Smooth muscle cell (in vitro differentiated cells): Measurements from ENCODE around the gene NSUN3. TPM values are rescaled to one million over a fixed set of nuclear protein-coding genes. Genes with fewer than 3 reads are reported as not detected.

Experiments
- DNase-seq: peaks from one replicate; lab custom pipeline; 2025; ENCODE audit not compliant: unreplicated experiment; lab: John Stamatoyannopoulos, UW
- H2AFZ ChIP-seq: fragments of 200-600 bp; sonication (generic); 2 replicates; pipeline ENCODE4 v1.6.0; 2016; ENCODE audit warnings: antibody characterized with exemption, low read depth, mild to moderate bottlenecking
- H3F3A ChIP-seq: fragments of 200-600 bp; sonication (generic); 2 replicates; pipeline ENCODE4 v1.6.0; 2017; ENCODE audit warnings: antibody characterized with exemption, low read depth
- H3K27ac ChIP-seq: fragments of 200-600 bp; sonication (generic); 2 replicates; pipeline ENCODE4 v1.5.1; 2016; ENCODE audit warnings: low read depth, mild to moderate bottlenecking
- H3K27me3 ChIP-seq: fragments of 200-600 bp; sonication (generic); 2 replicates; pipeline ENCODE4 v1.6.1; 2016; ENCODE audit warnings: low read depth, mild to moderate bottlenecking
- H3K36me3 ChIP-seq: fragments of 200-600 bp; sonication (generic); 2 replicates; pipeline ENCODE4 v1.5.1; 2016; ENCODE audit warnings: low read depth
- H3K4me1 ChIP-seq: fragments of 200-600 bp; sonication (generic); 2 replicates; pipeline ENCODE4 v1.5.1; 2016; ENCODE audit warnings: low read depth
- H3K4me2 ChIP-seq: fragments of 200-600 bp; sonication (generic); 2 replicates; pipeline ENCODE4 v1.6.0; 2016; ENCODE audit warnings: mild to moderate bottlenecking
- H3K4me3 ChIP-seq: fragments of 200-600 bp; sonication (generic); 2 replicates; pipeline ENCODE4 v1.5.1; 2016; ENCODE audit warnings: mild to moderate bottlenecking
- H3K79me2 ChIP-seq: fragments of 200-600 bp; sonication (generic); 2 replicates; pipeline ENCODE4 v1.6.0; 2016; ENCODE audit warnings: low read depth, mild to moderate bottlenecking
- H3K9ac ChIP-seq: fragments of 200-600 bp; sonication (generic); 2 replicates; pipeline ENCODE4 v1.6.0; 2016; ENCODE audit warnings: low read depth
- H3K9me3 ChIP-seq: fragments of 200-600 bp; sonication (generic); replicated peaks from 2 replicates; pipeline ENCODE4 v1.5.1; 2016; ENCODE audit warnings: low read depth
- H4K20me1 ChIP-seq: fragments of 200-600 bp; sonication (generic); 2 replicates; pipeline ENCODE4 v1.6.0; 2016; ENCODE audit warnings: low read depth
- WGBS: methylation state at CpG from one replicate; pipeline ENCODE4 v1.1.7; 2016; ENCODE audit warnings: low lambda C conversion rate; 5-methylcytosine and 5-hydroxymethylcytosine counted together
- polyA plus RNA-seq: library from polyadenylated mRNA; unstranded; fragments of >200 nt; fragmentation: Nextera tagmentation; extraction: Ambion mirVana; gene quantifications from 2 replicates; pipeline ENCODE4 v1.2.1, GENCODE V29; 2016
- total RNA-seq: library from RNA; depleted of rRNA; stranded (reverse); fragments of >200 nt; gene quantifications from 2 replicates; pipeline ENCODE4 v1.2.3, GENCODE V29; 2014
- TF ChIP-seq, protein P1 (sequence below): fragments of 200-600 bp; sonication (generic); IDR thresholded peaks from 2 replicates; pipeline ENCODE4 v1.5.1; 2017; ENCODE audit warnings: borderline replicate concordance, mild to moderate bottlenecking, antibody characterized with exemption; ENCODE audit not compliant: insufficient read depth, poor library complexity, severe bottlenecking

Gene NSUN3
- total and polyA plus RNA-seq, 2 experiments from 2014 or later: 5.3 to 8.3 TPM

DNA sequence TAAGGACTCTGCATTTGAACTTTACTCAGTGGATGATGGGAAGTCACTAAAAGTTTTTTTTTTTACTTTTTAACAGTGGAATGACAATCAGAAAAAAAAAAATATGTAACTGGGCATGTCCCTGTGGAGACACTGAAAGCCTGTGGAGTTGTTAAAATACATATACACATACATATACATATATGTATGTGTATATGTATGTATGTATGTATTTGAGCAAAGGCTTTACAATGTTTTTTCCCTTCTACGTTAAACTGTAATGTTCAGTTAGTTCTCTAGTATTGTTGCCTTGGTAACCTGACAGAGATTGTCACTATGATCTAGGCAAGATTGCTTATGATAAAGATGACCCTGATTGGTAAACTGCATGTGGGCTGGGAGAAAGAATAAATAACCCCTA lies 30.3 kb downstream of the NSUN3 start:
- Histone ChIP-seq H3K4me1 (no peaks in the 10 kb centered on the region), H3K9ac (no peak overlapping the region), H3K9me3 (no peaks in the 10 kb centered on the region), H3K4me3 (no peak overlapping the region), H3K36me3 (no peaks in the 10 kb centered on the region), H3K27ac (no peak overlapping the region), H2AFZ (no peak overlapping the region), H3F3A (no peaks in the 10 kb centered on the region), H3K79me2 (no peaks in the 10 kb centered on the region), H3K27me3 (no peaks in the 10 kb centered on the region), H4K20me1 (no peaks in the 10 kb centered on the region), H3K4me2 (no peak overlapping the region)
- DNase-seq: no peak
- WGBS: 100% methylated on average over 1 of the region's 1 CpG
- TF ChIP-seq, protein P1, sequence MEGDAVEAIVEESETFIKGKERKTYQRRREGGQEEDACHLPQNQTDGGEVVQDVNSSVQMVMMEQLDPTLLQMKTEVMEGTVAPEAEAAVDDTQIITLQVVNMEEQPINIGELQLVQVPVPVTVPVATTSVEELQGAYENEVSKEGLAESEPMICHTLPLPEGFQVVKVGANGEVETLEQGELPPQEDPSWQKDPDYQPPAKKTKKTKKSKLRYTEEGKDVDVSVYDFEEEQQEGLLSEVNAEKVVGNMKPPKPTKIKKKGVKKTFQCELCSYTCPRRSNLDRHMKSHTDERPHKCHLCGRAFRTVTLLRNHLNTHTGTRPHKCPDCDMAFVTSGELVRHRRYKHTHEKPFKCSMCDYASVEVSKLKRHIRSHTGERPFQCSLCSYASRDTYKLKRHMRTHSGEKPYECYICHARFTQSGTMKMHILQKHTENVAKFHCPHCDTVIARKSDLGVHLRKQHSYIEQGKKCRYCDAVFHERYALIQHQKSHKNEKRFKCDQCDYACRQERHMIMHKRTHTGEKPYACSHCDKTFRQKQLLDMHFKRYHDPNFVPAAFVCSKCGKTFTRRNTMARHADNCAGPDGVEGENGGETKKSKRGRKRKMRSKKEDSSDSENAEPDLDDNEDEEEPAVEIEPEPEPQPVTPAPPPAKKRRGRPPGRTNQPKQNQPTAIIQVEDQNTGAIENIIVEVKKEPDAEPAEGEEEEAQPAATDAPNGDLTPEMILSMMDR: no peak

GRCh38 chr3:94095111-94095510 lies 32.2 kb downstream of the NSUN3 start:
- no peaks in the 10 kb centered on the region for H3F3A ChIP-seq
- H3K9ac ChIP-seq: no peak overlapping the region
- H3K36me3 ChIP-seq: no peaks in the 10 kb centered on the region
- TF ChIP-seq, protein P1: no peak
- H3K79me2 ChIP-seq: no peaks in the 10 kb centered on the region
- H4K20me1 ChIP-seq: no peaks in the 10 kb centered on the region
- no peaks in the 10 kb centered on the region for H3K27me3 ChIP-seq
- H3K4me3 ChIP-seq: no peak overlapping the region
- H3K27ac ChIP-seq: no peak overlapping the region
- H3K9me3 ChIP-seq: no peaks in the 10 kb centered on the region
- 100% methylated on average over 2 of the region's 2 CpGs for WGBS
- no peak overlapping the region for H3K4me2 ChIP-seq
- no peaks in the 10 kb centered on the region for H3K4me1 ChIP-seq
- no peak overlapping the region for H2AFZ ChIP-seq
- DNase-seq: no peak

- DNase-seq: no peak
- no peaks in the 10 kb centered on the region for H3K79me2 ChIP-seq
- H3K4me2 ChIP-seq: no peak overlapping the region
- 88% methylated on average over 3 of the region's 3 CpGs for WGBS
- H3K4me3 ChIP-seq: no peak overlapping the region
- H3F3A ChIP-seq: no peaks in the 10 kb centered on the region
- no peak overlapping the region for H2AFZ ChIP-seq
- H3K4me1 ChIP-seq: no peaks in the 10 kb centered on the region
- no peak overlapping the region for H3K27ac ChIP-seq
- no peaks in the 10 kb centered on the region for H3K9me3 ChIP-seq
- TF ChIP-seq, protein P1: no peak
- no peaks in the 10 kb centered on the region for H3K27me3 ChIP-seq
- no peaks in the 10 kb centered on the region for H3K36me3 ChIP-seq
- no peaks in the 10 kb centered on the region for H4K20me1 ChIP-seq
- no peak overlapping the region for H3K9ac ChIP-seq
Observed at GRCh38 chr3:94098452-94098851, 35.6 kb downstream of the NSUN3 start.

DNA sequence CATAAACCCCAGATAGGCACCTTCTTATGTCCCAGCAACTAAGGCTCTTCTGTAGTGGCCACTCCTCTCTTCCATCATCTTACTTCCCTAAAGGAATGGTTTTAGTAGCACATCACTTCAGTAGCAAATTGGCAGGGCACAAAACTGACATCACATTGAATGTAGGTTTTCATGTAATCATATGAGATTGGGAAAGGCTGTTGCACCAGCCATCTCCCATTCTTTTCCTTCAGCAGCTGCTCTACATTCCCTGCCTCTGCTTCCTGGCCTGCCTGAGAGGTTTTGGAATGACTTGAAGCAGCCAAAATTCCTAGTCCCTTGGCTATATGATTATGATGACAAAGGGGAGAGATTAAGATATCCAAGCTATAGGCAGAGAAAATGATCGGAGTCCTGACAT lies 36.5 kb downstream of the NSUN3 start:
- no peaks in the 10 kb centered on the region for H3K4me1 ChIP-seq

More for the DNA sequence above, 36.5 kb downstream of the NSUN3 start:
- H3F3A ChIP-seq: no peaks in the 10 kb centered on the region
- H3K9me3 ChIP-seq: no peaks in the 10 kb centered on the region
- TF ChIP-seq, protein P1: no peak
- no peak overlapping the region for H2AFZ ChIP-seq
- 93% methylated on average over 1 of the region's 1 CpG for WGBS
- H3K4me2 ChIP-seq: no peak overlapping the region
- no peak overlapping the region for H3K27ac ChIP-seq
- H3K27me3 ChIP-seq: no peaks in the 10 kb centered on the region
- DNase-seq: no peak
- H3K79me2 ChIP-seq: no peaks in the 10 kb centered on the region
- H3K9ac ChIP-seq: no peak overlapping the region
- H4K20me1 ChIP-seq: no peaks in the 10 kb centered on the region
- H3K4me3 ChIP-seq: no peak overlapping the region
- no peaks in the 10 kb centered on the region for H3K36me3 ChIP-seq
